ENCODE measurements around the gene PSME3IP1.

Gene PSME3IP1

DNA sequence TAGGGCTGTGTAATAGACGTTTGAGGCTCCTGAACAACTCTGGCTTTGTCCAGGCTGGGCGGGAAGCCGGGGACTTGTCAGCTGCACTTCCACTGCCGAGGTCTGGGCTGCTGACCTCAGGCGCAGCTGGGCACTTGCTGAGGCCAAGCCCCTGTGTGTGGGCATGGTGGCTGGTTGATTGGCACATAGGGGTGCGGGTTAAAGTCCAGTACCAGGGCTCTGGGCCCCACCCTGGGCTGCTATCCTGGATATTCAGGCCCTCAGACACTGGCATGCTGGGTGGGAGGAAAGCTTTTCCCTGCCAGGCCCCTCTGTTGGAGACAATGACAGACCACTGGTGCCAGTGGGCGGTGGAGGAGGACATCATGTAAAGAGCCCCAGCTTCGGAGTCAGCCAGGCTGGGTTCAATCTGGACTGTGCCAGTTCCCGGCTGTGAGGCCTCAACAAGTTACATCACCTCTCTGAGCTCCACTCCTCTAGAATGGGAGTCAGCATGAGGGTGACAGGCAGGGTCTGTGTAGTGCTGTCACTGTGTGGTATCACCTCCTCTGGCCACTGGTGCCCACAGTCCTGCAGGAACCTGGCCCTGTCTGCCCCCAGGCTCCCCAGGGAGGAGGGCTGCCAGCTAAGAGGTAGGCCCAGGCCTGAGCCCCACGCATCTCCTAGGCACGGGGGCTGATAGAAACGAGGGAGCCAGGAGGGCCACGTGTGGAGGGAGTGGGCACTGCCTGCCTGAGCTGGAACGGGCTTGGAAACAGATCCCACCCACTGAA is 42.5 kb downstream of the PSME3IP1 start:
- Histone ChIP-seq H3K27me3 (ENCODE audit: insufficient read depth, low read length) (no peaks in the 10 kb centered on the region), H3K36me3 (ENCODE audit: insufficient read depth, low read length) (no peaks in the 10 kb centered on the region), H3K4me1 (ENCODE audit: insufficient read depth, low read length) (peaks cover 19% of the 10 kb centered on the region), H3K9me3 (ENCODE audit: low read length) (no peaks in the 10 kb centered on the region), H2AFZ (ENCODE audit: low read depth, low read length) (no peak overlapping the region), H3K4me3 (ENCODE audit: low read length) (no peak overlapping the region)

DNA sequence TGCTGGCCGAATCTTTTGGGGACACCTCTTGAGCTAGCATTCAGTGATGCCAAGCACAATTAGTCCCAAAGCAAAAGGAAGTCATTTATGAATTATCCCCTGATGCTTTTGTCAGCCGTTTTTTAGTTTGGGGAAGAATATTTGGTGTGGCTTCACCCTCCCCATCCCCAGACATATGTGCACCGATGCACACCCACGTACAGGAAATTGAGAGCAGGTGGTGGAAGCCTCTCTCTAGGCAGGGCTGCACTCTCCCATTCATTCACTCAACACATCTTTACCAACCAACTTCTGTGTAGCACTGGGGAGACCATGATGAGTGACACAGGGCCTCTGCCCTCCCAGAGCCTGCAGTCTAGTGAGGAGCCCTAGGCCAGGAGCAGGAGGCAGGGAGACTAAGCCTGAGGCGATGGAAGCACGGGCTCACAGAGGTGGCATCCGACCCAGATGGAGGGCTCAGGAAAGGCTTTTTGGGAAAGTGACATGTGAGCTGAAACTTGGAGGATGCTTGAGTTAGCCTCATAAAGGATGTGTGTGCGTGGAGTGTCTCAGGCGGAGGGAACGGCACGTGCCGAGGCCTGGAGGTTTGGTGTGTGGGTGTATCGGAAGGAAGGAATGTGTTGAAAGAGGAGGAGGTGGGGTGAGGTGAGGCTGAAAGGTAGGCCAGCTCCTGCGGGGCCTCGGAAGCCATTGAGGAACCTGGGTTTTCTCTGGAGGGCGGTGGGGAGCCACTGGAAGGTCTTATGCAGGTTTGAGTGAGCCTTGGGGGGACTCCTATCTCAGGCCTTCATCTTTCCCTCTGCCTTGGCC is 43.8 kb downstream of the PSME3IP1 start:
- no peaks in the 10 kb centered on the region for H3K9me3 ChIP-seq (ENCODE audit: low read length)
- H2AFZ ChIP-seq (ENCODE audit: low read depth, low read length): no peak overlapping the region
- no peaks in the 10 kb centered on the region for H3K27me3 ChIP-seq (ENCODE audit: insufficient read depth, low read length)
- peaks cover 8% of the 10 kb centered on the region for H3K4me1 ChIP-seq (ENCODE audit: insufficient read depth, low read length)
- peaks cover 3% of the 10 kb centered on the region for H3K36me3 ChIP-seq (ENCODE audit: insufficient read depth, low read length)
- no peak overlapping the region for H3K4me3 ChIP-seq (ENCODE audit: low read length)

DNA sequence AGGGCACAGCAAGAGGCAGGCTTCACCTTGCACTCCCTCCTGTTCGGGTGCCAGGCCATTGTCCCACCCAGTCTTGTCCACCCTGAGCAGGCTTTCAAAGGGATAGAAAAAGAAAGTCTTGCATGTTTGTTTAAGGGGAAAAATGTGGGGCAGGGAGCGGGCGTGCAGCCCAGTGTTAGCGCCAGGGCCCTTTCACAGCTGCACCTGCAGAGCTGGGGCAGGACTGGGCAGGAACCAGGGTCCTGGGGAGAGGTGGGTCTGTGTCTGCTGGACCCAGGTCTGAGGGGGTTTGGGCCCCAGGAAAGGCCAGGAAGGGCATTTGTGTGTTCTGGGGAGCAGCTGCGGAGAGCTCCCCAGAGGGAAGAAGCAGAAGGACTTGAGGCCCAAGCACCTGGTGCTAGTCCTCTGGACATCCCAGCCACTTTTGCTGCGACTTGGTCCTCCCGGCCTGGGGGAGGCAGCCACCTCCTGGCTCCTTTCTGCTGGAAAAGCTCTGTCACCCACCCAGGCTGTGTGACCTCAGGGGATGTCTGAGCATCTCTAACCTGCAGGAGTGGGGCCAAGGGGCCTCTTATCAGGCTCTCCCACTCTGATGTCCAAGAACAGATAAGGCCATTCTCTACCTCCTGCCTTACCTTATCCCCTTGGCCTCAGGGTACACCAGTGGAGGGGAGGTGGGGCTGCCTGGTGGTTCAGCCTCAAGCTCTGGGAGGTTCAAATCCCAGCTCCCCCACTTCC is 44.7 kb downstream of the PSME3IP1 start:
- H3K9me3 ChIP-seq (ENCODE audit: low read length): no peaks in the 10 kb centered on the region
- peaks cover 6% of the 10 kb centered on the region for H3K4me1 ChIP-seq (ENCODE audit: insufficient read depth, low read length)
- H2AFZ ChIP-seq (ENCODE audit: low read depth, low read length): no peak overlapping the region
- no peak overlapping the region for H3K4me3 ChIP-seq (ENCODE audit: low read length)
- no peaks in the 10 kb centered on the region for H3K27me3 ChIP-seq (ENCODE audit: insufficient read depth, low read length)
- H3K36me3 ChIP-seq (ENCODE audit: insufficient read depth, low read length): peaks cover 3% of the 10 kb centered on the region

DNA sequence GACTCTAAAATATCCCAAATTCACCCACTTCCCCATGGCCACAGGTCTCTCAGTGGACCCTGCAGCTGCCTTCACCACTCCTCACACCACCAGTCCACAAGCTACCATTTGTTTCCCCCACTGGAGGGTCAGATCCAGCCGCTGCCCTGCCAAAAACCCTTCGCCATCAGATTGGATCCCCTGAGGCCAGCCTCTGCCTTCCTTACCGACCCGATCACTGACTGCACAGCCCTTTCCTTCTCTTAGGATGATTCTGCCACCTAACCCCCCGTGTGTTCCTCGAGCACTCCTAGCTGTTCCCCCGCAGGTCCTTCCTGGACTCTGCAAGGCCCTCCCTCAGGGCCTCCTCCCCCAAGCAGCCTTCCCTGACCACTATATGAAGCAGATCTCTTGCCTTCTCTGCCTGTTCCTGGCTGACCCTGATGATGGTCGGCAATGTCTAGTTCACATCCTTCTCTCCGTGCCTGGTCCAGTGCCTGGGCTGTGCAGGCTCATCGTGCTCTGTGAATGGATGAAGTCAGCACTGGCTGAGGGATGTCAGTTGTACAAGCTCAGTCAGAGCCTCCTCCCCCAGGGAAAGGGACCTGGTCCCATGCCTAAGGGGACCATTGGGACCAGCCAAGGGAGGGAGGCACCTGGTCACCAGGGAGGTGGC is 47.4 kb downstream of the PSME3IP1 start:
- H2AFZ ChIP-seq (ENCODE audit: low read depth, low read length): no peak overlapping the region
- no peaks in the 10 kb centered on the region for H3K27me3 ChIP-seq (ENCODE audit: insufficient read depth, low read length)
- no peak overlapping the region for H3K4me3 ChIP-seq (ENCODE audit: low read length)
- H3K4me1 ChIP-seq (ENCODE audit: insufficient read depth, low read length): no peaks in the 10 kb centered on the region
- no peaks in the 10 kb centered on the region for H3K9me3 ChIP-seq (ENCODE audit: low read length)
- peaks cover 3% of the 10 kb centered on the region for H3K36me3 ChIP-seq (ENCODE audit: insufficient read depth, low read length)

DNA sequence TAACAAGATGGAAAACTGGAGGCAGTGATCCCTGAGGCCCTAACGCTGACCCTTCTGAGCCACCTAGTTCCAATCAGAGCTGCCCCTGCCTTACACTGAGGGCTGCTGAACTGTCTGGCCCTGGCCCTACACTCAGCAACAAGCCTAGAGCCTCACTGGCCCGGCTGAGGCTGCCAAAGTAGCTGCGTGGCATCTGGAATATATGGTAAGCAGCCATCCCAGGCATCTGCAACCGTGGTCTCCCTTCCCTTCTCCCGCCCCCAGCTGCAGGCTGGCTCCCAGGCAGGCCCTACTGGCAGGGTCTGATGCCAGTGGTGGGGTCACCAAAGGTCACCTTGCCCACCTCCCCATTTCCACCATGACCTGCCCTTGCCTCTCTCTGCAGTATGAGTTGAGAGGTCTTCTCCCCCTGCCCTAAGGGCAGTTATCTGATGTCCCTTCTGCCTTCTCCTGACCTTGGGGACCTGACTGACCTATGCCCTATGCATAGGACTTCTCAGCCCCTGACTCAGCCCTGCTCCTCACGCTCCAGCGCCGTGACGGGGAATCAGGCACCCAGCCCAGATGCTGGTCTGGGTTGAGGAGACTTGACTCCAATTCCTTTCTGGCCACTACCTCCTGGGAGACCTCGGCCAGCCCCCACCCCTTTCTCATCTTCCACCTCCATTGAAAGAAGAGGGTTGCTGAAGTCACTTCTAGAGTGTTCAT is 48.1 kb downstream of the PSME3IP1 start:
- H3K9me3 ChIP-seq (ENCODE audit: low read length): no peaks in the 10 kb centered on the region
- peaks cover 3% of the 10 kb centered on the region for H3K36me3 ChIP-seq (ENCODE audit: insufficient read depth, low read length)
- H3K4me3 ChIP-seq (ENCODE audit: low read length): no peak overlapping the region
- H3K27me3 ChIP-seq (ENCODE audit: insufficient read depth, low read length): no peaks in the 10 kb centered on the region
- peaks cover 6% of the 10 kb centered on the region for H3K4me1 ChIP-seq (ENCODE audit: insufficient read depth, low read length)
- no peak overlapping the region for H2AFZ ChIP-seq (ENCODE audit: low read depth, low read length)

DNA sequence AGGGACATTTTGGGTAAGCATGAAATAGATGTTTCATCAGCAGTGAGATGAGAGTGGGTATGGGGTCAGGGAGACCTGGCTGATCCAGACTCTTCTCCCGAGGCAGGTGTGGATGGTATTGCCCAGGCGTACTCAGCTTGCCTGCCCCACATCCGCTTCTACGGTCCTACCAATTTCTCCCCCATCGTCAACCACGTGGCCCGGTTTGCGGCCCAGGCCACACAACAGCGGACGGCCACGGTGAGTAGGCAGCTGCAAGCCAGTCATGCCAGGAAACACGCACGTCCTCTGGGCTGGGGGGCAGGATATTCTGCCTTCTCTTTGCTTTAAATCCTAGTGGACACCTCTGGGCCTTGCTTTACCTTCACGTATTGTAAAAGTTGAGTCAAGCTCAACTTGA is 48.8 kb downstream of the PSME3IP1 start:
- Histone ChIP-seq H3K9me3 (ENCODE audit: low read length) (no peaks in the 10 kb centered on the region), H3K4me1 (ENCODE audit: insufficient read depth, low read length) (peaks cover 12% of the 10 kb centered on the region), H3K36me3 (ENCODE audit: insufficient read depth, low read length) (peaks cover 3% of the 10 kb centered on the region), H3K27me3 (ENCODE audit: insufficient read depth, low read length) (no peaks in the 10 kb centered on the region), H2AFZ (ENCODE audit: low read depth, low read length) (no peak overlapping the region), H3K4me3 (ENCODE audit: low read length) (no peak overlapping the region)

DNA sequence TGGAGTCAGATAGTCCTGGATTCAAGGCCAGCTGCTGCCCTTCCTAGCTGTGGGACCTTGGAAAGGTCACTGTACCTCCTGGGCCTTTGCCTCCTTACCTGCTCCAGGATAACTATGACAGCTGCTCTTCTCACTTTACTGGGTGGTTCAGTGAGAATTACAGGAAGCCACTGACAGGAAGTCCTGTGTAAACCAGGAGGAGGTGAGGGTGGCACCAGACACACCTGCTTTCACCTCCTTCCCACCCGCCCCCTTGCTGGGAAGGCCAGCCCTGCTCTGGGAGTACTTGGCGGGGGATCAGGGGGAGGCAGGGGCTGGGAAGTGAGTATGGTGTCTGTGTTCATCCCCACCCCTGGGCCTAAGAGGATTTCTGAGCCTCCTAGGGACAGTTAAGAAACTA is 50.9 kb downstream of the PSME3IP1 start:
- Histone ChIP-seq H3K4me3 (ENCODE audit: low read length) (no peak overlapping the region), H2AFZ (ENCODE audit: low read depth, low read length) (no peak overlapping the region), H3K27me3 (ENCODE audit: insufficient read depth, low read length) (no peaks in the 10 kb centered on the region), H3K4me1 (ENCODE audit: insufficient read depth, low read length) (peaks cover 23% of the 10 kb centered on the region), H3K9me3 (ENCODE audit: low read length) (no peaks in the 10 kb centered on the region), H3K36me3 (ENCODE audit: insufficient read depth, low read length) (peaks cover 3% of the 10 kb centered on the region)

DNA sequence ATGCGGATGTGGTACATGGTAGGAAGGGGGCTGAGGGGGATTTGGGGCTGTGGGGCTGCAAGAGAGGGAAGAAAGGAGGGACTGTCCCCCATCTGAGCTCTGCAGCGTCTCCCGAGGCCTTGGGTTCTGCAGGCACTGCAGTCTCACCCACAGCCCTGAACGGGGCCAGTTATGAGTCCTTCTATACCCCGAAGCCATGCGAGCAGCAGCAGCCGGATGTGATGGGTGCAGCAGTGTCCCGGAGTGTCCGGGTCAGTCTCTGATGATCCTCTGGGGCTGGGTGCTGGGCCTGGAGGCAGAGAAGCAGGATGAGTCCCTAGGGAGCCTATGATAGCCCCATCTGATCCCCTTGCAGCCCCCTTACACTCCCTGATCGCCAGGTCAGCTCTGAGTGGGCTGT is 52.0 kb downstream of the PSME3IP1 start:
- H2AFZ ChIP-seq (ENCODE audit: low read depth, low read length): no peak overlapping the region
- H3K4me3 ChIP-seq (ENCODE audit: low read length): no peak overlapping the region
- H3K9me3 ChIP-seq (ENCODE audit: low read length): no peaks in the 10 kb centered on the region
- H3K4me1 ChIP-seq (ENCODE audit: insufficient read depth, low read length): peaks cover 23% of the 10 kb centered on the region
- no peaks in the 10 kb centered on the region for H3K27me3 ChIP-seq (ENCODE audit: insufficient read depth, low read length)
- H3K36me3 ChIP-seq (ENCODE audit: insufficient read depth, low read length): peaks cover 3% of the 10 kb centered on the region

DNA sequence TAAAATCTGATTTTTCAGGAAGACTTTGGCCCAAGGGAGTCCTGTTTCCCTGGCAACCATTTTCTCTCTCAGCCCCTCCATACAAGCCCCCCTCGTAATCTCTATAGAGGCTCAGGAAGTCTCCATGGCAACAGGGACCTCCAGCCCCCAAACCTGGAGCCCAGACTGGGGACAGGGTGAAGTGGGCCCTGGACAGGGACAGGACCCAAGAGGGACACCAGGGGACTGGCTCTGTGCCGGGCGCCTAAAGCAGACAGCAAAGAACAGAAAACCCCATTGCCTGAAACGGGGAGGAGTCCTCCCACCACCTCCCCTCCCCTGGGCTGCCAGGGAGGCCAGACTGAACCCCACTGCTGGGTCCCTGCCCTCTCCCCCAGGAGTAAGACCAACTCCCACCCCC is 52.8 kb downstream of the PSME3IP1 start:
- Histone ChIP-seq H3K9me3 (ENCODE audit: low read length) (no peaks in the 10 kb centered on the region), H3K4me1 (ENCODE audit: insufficient read depth, low read length) (peaks cover 23% of the 10 kb centered on the region), H3K27me3 (ENCODE audit: insufficient read depth, low read length) (no peaks in the 10 kb centered on the region), H3K4me3 (ENCODE audit: low read length) (no peak overlapping the region), H3K36me3 (ENCODE audit: insufficient read depth, low read length) (peaks cover 3% of the 10 kb centered on the region), H2AFZ (ENCODE audit: low read depth, low read length) (no peak overlapping the region)

DNA sequence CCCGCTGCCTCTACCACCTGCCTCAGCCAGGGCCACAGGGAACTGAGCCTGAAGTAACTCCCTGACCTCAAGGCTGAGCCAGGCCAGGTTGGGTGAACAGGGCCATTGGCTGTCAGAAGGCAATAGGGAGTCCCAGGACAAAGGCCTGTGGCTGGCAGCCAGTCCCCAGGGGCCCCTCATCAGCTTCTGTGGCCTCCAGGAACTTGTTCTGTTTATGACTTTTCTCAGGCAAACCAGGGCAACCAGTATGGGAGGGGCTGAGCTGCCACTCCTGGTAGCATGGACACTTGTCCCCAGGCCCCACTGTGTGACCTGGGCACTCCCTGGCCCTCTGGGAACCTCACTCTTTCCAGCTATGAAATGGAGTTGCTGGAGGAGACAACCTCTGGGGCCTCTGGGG is 53.4 kb downstream of the PSME3IP1 start:
- H3K4me1 ChIP-seq (ENCODE audit: insufficient read depth, low read length): peaks cover 23% of the 10 kb centered on the region
- no peaks in the 10 kb centered on the region for H3K9me3 ChIP-seq (ENCODE audit: low read length)
- no peak overlapping the region for H3K4me3 ChIP-seq (ENCODE audit: low read length)

DNA sequence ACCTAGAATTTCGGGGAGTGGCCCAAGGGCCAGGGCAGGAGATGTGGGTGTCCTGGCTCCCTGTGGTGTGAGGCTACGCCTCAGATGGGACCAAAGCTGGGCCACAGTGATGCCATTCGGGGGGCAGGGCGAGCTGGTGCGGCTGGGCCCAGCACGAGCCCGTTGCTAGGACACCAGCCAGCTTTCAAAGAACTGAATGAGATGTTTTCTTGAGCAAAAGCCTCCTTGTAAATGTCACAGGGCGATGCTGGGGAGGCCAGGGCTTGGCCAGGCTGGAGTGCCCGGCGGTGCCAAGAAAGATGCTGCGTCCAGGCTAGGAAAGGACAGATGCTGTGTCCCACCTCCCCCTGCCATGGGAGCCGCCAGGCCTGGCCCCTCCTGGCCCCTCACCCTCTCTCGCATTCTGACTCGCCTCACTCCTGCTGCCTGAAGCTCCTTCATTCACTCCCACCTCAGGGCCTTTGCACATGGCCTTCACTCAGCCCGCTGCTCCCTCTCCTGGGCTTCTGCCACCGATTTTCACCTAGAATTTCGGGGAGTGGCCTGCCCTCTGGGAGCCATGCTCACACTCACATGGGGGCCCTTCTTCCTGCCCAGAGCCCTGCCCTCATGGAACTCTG is 54.4 kb downstream of the PSME3IP1 start:
- no peaks in the 10 kb centered on the region for H3K36me3 ChIP-seq (ENCODE audit: insufficient read depth, low read length)
- no peak overlapping the region for H2AFZ ChIP-seq (ENCODE audit: low read depth, low read length)
- H3K4me3 ChIP-seq (ENCODE audit: low read length): no peak overlapping the region
- H3K4me1 ChIP-seq (ENCODE audit: insufficient read depth, low read length): peaks cover 23% of the 10 kb centered on the region
- H3K9me3 ChIP-seq (ENCODE audit: low read length): no peaks in the 10 kb centered on the region
- H3K27me3 ChIP-seq (ENCODE audit: insufficient read depth, low read length): no peaks in the 10 kb centered on the region

More for the DNA sequence above, 53.4 kb downstream of the PSME3IP1 start:
- Histone ChIP-seq H3K36me3 (ENCODE audit: insufficient read depth, low read length) (peaks cover 3% of the 10 kb centered on the region), H3K27me3 (ENCODE audit: insufficient read depth, low read length) (no peaks in the 10 kb centered on the region), H2AFZ (ENCODE audit: low read depth, low read length) (no peak overlapping the region)

DNA sequence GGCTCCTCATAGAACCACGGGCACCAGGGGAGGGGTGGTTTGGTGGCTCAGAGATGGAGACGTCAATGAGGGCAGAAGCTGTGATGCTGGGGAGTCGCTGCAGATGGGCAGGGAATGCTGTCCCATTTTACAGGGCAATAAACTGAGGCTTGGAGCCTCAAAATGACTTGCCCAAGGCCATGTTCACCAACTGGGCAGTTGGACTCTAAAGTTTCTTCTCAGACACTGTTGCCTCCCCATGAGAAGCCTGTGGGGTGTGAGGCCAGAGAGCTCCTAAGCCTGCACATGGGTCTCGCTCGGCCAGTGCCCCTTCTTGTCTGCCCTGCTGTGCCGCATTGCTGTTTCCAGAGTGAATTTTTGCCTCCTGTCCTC is 54.9 kb downstream of the PSME3IP1 start:
- peaks cover 23% of the 10 kb centered on the region for H3K4me1 ChIP-seq (ENCODE audit: insufficient read depth, low read length)
- H2AFZ ChIP-seq (ENCODE audit: low read depth, low read length): no peak overlapping the region
- no peaks in the 10 kb centered on the region for H3K36me3 ChIP-seq (ENCODE audit: insufficient read depth, low read length)
- no peak overlapping the region for H3K4me3 ChIP-seq (ENCODE audit: low read length)
- H3K27me3 ChIP-seq (ENCODE audit: insufficient read depth, low read length): no peaks in the 10 kb centered on the region
- H3K9me3 ChIP-seq (ENCODE audit: low read length): no peaks in the 10 kb centered on the region

All from neuron (in vitro differentiated cells).